Measurements from ENCODE around the gene CCNG2.

GRCh38 chr4:77124576-77124975 lies 32.4 kb upstream of the CCNG2 start:
- no peak for TF ChIP-seq CTCF (IDR thresholded peaks at IDR 0.05 in 2 of 3, conservative IDR thresholded peaks at IDR 0.05 in 1 of 3; ENCODE audit: control insufficient read depth in 2 of 3, extremely low read depth in 1 of 3, insufficient read depth in 1 of 3, low read depth in 3 of 3, low read length in 3 of 3)
- TF ChIP-seq DPF2 (IDR thresholded peaks at IDR 0.05) = no peak
- TF ChIP-seq SIN3A (IDR thresholded peaks at IDR 0.05; ENCODE audit: low read depth, low read length) = no peak
- no peak for TF ChIP-seq JUND (IDR thresholded peaks at IDR 0.05; ENCODE audit: low read depth, low read length)
- TF ChIP-seq CREB1 (IDR thresholded peaks at IDR 0.05; ENCODE audit: low read depth) = no peak
- TF ChIP-seq PBX3 (IDR thresholded peaks at IDR 0.05; ENCODE audit: insufficient replicate concordance, low read depth, low read length) = no peak

All from GM12878 (cell line).